Stimulated activated CD8-positive, alpha-beta memory T cell treated with anti-CD3 and anti-CD28 coated beads, Interleukin-12 subunit alpha, Interleukin-12 subunit beta, amount 100 ng/mL, for 24 hours (primary cell): ENCODE measurements around the gene SPATA2L.
A peak's percentile ranks its signal among the peaks of the same experiment; 100 is the strongest.
"Not testable (repeated sequence)": the region's sequence is repeated elsewhere in the genome, so short reads cannot be mapped to it uniquely, and the experiment has no call there.

Source experiments
- DNase-seq: peaks from one replicate; pipeline ENCODE4 v3.0.0-alpha.2; 2020; ENCODE audit errors: extremely low read depth

SPATA2L gene

DNA sequence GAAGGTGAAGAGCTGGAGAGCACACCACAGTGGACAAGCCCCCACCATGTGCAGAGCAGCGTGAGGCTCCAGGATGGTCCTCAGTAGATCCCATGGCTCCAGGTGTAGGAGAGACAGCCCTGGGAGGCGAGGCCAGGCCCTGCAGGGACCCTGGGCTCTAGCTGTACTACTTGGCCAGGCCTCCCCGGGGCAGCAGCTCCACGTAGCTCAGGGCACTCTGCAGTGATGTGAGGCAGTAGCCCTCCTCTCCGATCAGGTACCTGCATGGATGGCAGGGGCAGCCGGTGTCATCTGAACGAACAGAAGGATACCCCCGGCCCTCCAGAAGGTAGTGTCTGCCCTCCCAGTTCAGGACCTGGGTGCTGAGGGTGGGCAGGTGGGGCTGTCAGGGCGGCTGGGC, 6.2 kb upstream of the SPATA2L start:
- DNase-seq, result no peak

GRCh38 chr16:89706518-89707260, 5.2 kb upstream of the SPATA2L start:
- DNase-seq, result no peak

- no peak for DNase-seq
These were observed 3.5 kb upstream of the SPATA2L start for GRCh38 chr16:89705006-89705405.

- no peak for DNase-seq
These were observed 2.8 kb upstream of the SPATA2L start for GRCh38 chr16:89704281-89704680.

- DNase-seq, result no peak
These were observed 668 bp downstream of the SPATA2L start for GRCh38 chr16:89700649-89701424.

DNA sequence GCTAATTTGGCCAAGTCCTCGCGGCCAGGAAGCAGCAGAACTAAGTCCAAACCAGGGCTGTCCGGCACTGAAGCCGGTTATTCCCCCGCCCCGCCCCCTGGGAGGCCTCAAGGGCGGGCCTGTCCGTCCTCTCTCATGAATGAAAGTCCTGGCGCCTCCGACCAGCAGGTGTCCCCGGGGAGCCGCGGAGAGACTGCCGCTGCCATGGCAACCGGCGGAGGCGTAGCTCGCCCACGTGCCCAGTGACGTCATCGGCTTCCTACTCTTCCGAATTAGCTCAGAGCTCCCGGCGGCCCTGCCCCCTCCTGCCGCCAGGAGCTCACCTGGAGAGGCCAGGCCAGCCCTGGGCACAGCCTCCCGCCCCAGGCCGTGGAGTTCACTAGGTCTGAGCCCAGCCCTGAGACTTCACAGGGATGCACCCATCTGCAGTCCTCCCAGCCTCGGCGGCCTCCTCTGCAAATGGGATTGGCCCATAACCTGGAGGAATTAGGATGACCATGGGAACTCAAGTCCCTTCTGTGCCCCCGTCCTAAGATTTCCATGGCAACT, 1.3 kb downstream of the SPATA2L start:
- peak; percentile 92 for DNase-seq

DNA sequence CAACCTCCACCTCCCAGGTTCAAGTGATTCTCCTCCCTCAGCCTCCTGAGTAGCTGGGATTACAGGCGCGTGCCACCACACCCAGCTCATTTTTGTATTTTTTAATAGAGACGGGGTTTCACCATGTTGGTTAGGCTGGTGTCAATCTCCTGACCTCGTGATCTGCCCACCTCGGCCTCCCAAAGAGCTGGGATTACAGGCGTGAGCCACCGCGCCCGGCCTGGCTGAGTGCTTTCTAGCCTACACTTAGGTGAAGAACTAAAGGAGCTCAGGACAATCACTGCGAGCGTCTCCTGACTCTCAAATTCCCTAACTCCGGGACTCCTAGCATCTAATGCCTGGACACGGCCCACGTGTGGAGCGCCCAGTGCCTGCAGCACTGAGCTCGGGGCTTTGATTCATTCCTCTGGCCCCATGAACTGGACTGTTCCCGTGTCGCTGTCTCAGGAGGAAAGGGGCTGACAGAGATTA, 1.8 kb downstream of the SPATA2L start:
- not testable (repeated sequence) for DNase-seq

- not testable (repeated sequence) for DNase-seq
These were observed 2.8 kb downstream of the SPATA2L start for GRCh38 chr16:89698717-89699116.

- no peak for DNase-seq
These were observed 3.7 kb downstream of the SPATA2L start for GRCh38 chr16:89697616-89698331.

DNA sequence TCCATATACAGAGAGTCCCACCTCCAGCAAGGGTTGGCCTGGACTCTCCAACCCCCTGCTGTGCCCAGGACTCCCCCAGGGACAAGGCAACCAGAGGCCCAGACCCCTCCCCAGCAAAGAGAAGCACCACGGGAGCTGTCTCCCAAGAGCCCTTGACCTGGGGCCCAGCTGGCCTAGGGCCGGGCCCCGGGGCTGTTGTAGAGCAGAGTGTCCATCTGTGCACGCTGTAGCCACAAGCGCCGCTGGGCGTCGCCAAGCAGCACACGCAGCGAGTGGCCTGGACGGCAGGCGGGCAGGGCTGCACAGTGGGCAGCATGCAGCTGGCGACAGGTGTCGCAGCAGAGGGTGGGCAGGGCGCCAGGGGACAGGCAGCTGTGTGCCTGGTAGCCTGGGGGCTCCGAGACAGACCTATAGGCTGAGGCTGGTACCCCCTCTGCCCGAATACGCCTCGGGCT, 4.3 kb downstream of the SPATA2L start:
- no peak for DNase-seq

DNA sequence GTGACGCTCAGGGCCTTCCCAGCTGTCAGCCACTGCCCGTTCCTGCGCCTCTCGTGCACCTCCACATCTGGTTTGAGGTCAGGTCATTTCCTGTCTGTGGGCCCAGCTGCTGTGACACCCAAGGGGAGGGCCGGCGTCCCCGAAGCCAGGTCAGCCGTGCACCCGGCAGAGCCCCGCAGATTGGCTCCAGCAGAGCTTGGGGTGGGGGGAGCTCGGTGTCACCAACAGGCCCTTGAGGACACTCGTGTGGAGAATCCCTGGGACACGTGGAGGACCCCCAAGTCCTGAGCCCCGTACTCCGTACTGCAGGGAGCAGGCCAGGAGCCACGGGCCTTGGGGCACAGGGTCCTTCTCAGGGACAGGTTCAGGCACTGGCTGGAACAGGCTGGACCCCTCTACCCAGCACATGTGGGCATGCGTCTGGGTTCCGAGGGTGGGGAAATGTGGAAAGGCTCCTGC, 4.8 kb downstream of the SPATA2L start:
- DNase-seq, result no peak

GRCh38 chr16:89695875-89696669, 5.4 kb downstream of the SPATA2L start:
- DNase-seq, result no peak

DNA sequence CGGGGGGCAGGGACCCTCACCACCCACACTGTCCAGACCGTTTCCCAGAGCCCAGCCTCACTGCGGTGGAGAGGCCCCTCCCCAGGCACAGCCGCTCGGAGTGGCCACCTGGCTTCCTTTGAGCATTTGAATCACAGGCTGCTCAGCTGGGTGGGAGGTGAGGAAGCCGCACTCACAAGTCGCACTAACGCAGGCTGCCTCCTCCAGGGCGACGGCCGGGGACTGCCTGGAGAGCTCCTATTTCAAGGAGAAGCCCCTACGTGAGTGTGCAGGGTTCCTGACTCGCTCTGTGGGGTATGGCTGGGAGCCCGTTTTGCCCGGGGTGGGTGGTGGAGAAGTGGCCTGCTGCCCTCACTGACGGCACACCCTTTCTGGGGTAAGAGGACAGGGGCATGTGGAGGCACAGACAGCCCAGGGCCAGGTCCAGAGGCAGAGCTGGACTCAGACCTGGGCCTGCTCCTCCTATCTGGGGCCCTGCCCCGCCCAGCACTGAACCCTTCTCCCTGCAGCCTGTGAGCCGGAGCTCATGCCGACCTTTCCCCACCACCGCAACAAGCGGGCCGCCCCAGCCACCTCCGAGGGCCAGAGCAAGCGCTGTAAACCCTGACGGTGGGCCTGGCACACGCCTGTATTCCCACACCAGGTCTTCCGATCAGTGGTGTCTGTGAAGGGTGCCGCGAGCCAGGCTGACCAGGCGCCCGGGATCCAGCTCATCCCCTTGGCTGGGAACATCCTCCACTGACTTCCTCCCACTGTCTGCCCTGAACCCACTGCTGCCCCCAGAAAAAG, 6.2 kb downstream of the SPATA2L start:
- no peak for DNase-seq

GRCh38 chr16:89694784-89695085, 6.8 kb downstream of the SPATA2L start:
- not testable (repeated sequence) for DNase-seq

DNA sequence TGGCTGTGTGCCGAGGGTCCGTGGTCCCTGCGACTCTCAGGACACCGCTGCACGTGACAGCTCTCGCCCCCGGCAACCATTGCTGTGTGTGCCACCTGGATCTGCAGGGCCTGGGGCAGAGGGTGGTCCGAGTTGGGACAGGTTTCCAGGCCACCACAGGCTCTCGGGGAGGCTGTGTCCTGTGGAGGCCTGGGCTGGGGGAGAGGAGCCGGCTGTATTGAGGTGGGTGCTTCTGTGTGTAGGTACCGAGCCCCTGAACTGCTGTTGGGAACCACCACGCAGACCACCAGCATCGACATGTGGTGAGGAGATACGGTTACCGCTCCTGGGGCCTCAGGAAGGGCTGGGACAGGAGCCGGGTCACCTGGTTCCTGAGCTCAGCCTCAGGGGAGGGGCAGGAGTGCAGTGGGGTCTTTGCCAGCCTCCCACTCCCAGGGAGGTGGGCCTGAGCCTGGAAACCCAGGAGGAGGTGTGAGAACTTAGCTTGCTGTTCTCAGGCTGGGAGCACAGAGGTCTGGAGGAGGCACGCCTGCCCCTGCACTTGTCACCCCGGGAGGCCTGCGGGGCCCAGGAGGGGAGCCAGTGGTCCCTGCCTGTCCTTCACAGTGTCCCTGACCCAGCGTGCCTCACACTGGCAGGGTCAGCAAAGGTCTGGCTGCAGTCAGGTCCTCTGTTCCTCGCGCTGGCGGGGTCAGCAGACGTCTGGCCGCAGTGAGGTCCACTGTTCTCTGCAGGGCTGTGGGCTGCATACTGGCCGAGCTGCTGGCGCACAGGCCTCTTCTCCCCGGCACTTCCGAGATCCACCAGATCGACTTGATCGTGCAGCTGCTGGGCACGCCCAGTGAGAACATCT, 7.3 kb downstream of the SPATA2L start:
- DNase-seq, result no peak

DNA sequence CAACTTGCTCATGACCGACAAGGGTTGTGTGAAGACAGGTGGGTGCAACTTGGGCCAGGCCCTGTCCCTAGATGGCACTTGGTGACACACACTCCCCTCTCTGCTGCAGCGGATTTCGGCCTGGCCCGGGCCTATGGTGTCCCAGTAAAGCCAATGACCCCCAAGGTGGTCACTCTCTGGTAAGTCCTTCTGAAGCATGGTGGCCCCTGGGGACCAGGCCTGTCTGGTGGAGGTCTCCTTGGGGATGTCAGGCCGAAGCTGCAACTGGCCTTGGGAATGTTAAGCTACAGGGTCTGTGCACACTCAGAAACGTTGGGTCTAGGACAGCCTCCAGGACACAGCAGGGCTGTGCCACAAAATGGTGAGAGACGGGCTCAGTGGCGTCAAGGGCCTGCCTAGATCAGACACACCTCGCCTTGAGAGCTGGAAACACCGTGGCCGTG, 8.2 kb downstream of the SPATA2L start:
- no peak for DNase-seq

- no peak for DNase-seq
These were observed 9.4 kb downstream of the SPATA2L start for GRCh38 chr16:89691986-89692569.

DNA sequence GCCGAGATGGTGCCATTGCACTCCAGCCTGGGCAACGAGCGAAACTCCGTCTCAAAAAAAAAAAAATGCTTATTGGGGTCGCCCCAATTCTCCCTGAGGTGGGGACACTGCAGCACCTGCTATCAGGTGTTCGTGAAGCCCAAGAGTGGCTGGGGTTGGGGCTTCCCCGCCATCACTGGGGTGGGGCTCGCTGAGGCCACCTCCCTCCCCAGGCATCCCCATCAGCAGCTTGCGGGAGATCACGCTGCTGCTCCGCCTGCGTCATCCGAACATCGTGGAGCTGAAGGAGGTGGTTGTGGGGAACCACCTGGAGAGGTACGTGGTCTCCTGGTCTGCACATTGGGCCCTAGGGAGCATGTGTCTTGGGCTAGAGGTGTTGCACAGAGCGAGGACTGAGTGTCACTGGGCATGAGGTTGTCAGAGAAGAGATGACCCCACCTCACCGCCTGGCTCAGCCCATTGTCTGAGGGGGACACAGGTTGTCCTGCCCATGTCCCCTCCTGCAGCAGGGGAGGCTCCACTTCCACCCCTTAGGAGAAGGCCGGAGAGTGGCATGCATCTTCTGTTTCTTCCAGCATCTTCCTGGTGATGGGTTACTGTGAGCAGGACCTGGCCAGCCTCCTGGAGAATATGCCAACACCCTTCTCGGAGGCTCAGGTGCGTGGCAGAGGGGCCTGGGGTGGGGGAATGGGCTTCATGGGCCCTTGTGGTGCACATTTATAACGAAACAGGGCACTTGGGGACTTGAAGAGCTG, 10.1 kb downstream of the SPATA2L start:
- DNase-seq, result no peak
